Stimulated activated CD8-positive, alpha-beta memory T cell treated with anti-CD3 and anti-CD28 coated beads, Interleukin-2, amount 100 ng/mL, for 1 hour (primary cell): ENCODE data around the gene CCDC102B.
"Not testable (repeated sequence)": the region's sequence is repeated elsewhere in the genome, so short reads cannot be mapped to it uniquely, and the experiment has no call there.

Experiments
- DNase-seq, 2 donors: peaks; one replicate each; pipeline ENCODE4 v3.0.0-alpha.2; 2020; ENCODE audit warnings: low read depth in 2 of 2

Gene CCDC102B

DNA sequence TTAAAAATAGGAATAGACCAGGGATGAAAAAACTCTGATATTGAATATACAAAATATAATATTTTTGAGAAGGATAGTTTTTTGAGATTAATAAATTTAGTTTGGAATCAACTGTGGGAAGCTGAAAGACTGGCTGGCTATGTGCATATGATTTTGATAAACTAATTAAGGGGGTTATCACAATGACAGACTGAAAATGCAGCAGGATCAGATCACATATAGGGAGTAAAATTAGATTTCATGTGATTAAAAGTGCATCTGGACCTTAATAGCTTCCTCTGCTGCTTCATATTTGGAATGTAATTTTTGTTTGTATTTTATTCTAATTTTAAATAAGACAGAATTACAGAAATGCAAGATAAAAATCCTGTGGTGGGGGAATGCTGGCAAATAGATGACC is 111.7 kb downstream of the CCDC102B start:
- no peak for DNase-seq

DNA sequence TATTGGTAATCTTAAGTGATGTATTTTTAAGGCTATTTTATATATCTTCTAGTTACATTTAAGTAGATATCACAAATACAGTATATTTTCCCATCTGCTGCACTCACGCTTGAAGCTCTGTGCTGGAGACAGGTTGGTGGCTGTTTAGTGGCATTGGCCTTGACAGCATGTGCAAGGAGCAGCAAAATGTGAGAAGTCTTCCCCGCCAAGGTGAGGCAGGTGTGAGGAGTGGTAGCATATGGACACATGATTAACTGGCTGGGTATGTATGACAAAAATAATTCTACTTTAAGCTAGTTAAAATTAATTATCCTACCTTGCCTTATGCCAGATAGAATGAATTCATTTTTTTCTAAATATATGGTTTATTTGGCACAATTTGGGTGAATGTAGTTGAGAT is 117.2 kb downstream of the CCDC102B start:
- DNase-seq: no peak

- DNase-seq: no peak
Observed at GRCh38 chr18:68916734-68917133, 118.9 kb downstream of the CCDC102B start.

DNA sequence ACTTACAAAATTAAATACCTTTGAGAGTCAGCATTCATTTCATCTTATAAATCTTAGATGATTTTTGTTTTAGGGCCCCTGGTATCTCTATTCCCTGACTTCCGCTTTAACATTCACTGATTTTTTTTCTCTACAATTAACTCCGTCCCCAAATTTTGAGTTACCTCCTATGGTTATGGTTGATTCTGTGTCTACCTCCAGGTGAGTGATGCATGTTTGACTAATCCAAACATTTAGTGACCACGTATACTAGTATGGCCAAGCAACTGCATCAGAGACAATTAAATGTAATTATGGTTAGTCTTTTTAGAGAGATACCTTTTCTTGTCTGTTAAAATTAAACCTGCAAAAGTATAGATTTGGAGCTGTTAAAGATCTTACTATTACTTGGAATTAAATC is 120.3 kb downstream of the CCDC102B start:
- DNase-seq: no peak

GRCh38 chr18:68919900-68920299 is 122.0 kb downstream of the CCDC102B start:
- DNase-seq: no peak

- DNase-seq: no peak
Observed at GRCh38 chr18:68922392-68922791, 124.5 kb downstream of the CCDC102B start.

- DNase-seq: no peak
Observed at GRCh38 chr18:68925268-68925667, 127.4 kb downstream of the CCDC102B start.

DNA sequence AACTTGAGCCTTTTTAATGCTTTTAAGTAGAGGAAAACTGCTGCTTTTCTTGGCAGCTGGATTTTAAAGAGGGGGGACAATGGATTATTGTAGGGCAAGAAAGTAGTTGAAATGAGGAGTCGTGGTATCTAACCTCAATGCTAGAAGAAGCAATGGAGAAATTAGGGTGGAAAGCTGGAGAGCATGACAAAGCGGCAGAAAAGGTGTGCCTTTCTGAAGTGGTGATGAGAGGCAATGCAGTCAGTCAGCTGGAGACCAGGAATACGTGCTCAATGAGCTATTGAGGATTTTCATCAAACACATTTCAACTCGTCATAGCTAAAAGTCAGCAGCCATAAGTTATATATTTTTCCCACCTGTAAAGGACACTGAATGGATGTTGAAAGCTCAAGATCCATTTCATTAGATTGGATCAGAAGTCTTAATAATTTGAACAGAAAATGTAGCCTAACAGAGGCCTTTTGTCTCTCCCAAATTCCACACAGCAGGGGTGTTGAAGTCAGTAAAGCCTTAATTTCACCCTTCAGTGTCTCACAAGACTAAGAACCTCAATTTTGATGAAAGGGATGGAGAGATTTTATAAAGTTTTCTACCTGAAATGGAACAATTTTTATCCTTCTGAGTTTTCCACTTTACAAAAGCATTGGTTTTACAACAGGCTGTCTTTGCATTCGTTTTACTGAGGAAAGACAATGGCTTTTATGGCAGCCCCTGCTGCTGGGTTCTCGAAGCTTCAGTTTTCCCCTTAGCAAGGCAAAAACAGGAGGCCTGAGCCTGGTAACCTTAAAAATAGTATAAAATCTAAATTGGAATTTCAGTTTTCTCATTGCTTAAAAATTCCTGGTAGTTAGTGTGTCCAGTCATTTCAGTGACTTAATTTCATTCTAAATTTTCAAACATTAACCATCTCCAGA is 131.1 kb downstream of the CCDC102B start:
- no peak for DNase-seq

DNA sequence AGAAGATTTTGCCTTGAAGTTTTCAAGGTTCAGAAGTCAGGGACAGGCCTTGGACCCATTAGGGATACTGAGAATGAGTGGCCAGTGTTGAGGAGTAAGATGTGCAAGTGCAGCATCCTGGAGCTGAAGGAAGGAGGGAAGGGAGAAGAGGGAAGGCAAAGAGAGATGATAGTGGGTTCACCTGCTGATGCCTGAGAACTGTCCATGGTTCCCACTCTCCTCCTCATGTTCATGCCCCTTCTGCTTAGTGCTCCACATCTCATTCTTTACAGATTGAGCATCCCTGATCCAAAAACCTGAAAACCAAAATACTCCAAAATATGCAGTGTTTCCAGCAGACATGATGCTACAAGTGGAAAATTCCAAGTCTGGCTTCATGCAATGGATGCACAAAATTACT is 137.8 kb downstream of the CCDC102B start:
- no peak for DNase-seq

- no peak for DNase-seq
Observed at GRCh38 chr18:68937029-68937599, 139.2 kb downstream of the CCDC102B start.

DNA sequence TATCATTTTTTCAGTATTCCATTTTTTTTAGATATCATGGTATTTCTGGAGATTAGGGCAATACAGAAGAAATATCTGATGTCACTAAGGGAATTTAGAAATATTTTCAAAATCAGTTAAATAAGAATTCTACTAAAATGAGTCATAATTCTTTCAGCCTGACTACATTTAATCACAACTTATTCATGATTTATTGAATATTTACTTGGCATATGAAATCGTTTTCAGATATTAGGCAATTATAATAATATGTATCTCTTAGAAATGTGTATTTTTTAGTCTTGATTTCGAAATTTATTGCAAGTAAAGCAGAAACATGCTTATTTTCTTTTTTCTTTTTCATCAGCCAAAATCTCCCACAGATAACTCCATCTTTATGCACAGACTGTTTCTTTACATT is 142.2 kb downstream of the CCDC102B start:
- no peak for DNase-seq

DNA sequence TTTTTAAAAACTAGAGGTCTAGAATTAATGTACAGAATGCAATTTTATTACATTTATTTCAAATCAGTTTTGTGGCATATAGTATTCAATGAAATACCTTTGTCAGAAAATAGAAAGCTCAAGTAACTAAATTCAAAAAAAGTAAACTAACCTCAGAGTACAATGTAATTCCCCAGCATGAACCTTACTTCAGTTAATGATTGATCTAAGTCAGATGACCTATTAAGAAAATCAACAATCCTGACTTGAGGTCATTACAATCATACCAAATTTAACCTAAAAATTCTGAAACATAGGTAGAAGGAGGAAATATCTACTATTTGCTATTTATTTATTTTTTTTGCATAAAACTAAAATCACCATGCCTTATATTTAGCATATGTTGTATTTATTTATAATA is 142.9 kb downstream of the CCDC102B start:
- no peak for DNase-seq

- no peak for DNase-seq
Observed at GRCh38 chr18:68942230-68942629, 144.3 kb downstream of the CCDC102B start.

DNA sequence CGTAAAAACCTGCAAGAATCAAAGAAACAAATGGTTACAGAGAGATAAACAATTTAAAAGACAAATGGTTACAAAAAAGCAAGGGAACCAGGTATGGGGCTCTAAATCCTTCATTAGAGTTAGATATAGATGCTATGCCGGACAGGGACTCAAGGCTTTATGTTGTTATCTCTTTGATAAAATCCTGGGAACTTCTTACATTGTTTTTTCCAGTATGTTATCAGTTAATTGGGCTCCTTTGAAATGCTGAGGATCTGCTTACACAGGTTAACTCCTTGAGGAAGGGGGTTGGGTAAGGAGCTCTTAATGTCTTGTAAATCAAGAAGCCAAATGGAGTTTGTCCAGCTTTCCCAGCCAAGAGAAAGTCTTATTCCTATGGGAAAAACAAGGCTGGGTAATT is 146.0 kb downstream of the CCDC102B start:
- not testable (repeated sequence) for DNase-seq

DNA sequence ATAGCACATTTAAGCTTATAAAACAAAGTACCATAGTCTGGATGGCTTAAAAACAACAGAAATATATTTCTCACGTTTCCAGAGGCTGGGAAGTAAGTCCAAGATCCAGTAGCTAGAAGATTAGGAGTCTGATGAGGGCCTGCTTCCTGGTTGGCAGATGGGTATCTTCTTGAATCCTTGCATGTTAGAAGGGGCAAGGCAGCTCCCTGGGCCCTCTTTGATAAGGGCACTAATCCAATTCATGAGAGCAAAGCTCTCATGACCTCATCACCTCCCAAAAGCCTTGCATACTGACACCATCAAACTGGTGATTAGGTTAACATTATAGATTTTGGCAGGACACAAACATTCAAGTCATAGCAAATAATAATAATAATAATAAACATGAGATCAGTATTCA is 146.4 kb downstream of the CCDC102B start:
- DNase-seq: no peak

- DNase-seq: no peak
Observed at GRCh38 chr18:68944826-68945225, 146.9 kb downstream of the CCDC102B start.

DNA sequence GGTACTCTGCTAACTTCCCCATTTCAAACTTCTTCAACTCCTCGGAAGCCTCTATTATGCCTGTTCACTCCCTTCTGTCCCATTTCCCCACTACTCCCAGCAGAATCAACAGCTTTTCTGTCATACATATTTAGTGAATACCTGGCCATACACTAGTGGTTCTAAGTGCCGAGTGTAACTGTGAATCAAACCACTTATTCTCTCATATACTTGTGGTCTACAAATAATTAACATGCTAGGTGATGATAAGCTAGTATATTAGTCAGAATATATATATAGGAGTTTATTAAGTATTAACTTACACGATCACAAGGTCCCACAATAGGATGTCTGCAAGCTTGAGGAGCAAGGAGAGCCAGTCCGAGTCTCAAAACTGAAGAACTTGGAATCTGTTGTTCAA is 150.7 kb downstream of the CCDC102B start:
- no peak for DNase-seq

DNA sequence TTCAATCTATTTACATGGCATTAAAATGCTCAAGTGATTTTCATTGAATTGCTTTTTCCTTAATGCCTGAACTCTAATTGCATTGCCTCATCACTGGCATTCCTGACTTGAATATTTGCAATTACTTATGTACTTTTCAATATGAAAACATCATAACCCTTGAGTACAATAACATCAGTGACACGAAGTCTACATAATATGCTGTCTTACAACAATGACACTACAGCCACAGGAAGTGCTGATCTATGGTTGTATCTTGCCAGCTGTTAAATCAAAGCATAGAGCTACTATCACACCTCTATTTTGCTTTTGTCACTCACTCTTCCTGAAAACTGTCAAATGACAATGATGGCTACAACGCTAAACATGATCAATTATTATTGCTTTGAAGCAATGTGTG is 156.9 kb downstream of the CCDC102B start:
- no peak for DNase-seq

- DNase-seq: no peak
Observed at GRCh38 chr18:68956650-68957049, 158.8 kb downstream of the CCDC102B start.

- no peak for DNase-seq
Observed at GRCh38 chr18:68960355-68960754, 162.5 kb downstream of the CCDC102B start.

DNA sequence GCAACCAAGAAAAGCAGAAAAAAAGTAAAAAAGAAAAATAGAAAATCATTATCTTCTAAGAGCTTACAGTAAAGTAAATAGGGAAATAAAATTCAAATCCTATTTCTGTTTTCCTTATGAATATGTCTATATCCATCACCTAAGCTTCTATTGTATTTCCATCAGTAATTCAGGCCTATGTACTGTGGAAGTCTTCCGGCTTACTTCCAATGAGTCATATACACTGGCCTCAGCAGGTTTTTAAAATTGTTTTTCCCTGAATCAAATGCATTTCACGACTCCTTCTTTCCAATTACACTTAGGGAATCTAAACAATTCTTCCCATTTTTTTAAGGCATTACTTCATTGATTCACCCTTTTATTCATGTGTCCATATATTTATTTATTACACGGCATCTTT is 164.7 kb downstream of the CCDC102B start:
- DNase-seq: no peak

DNA sequence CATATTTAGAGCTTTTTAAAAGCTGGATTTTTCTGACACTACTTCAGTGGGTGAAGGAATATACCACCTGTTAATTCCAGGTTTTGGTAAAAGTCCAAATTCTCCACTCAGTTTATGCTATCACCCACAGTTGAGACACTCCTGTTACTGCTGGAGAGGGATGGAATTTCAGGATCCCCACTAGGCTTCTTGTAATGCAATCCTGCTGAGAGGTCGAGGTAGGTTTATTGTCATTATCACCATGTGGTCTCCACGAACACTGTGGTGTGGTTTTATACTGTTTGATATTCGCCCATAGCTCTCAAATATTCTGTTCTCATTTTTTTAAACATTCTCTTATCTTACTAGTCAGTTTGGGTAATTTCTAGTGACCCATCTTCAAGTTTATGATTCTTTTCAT is 167.9 kb downstream of the CCDC102B start:
- no peak for DNase-seq

GRCh38 chr18:68969027-68969426 is 171.1 kb downstream of the CCDC102B start:
- DNase-seq: no peak
